Right lobe of liver (tissue), 6 donors: ENCODE results near the gene MECR. TPM values are rescaled to one million over a fixed set of nuclear protein-coding genes. Genes with fewer than 3 reads are reported as not detected.

Experiments
- ATAC-seq, 4 donors: fragments of 200-7000 bp; cut with Tn5 transposase; one replicate each; pipeline ENCODE4 v1.9.1; 2020; ENCODE audit warnings: mild to moderate bottlenecking in 4 of 4, moderate library complexity in 4 of 4
- DNase-seq, 3 donors: peaks; one replicate each; pipeline ENCODE4 v3.0.0-alpha.2; 2020
- H3K27ac ChIP-seq, 3 donors: fragments of 200-600 bp; one replicate each; pipeline ENCODE4 v1.8.0; 2022
- H3K27me3 ChIP-seq, 2 donors: fragments of 200-600 bp; one replicate each; pipeline ENCODE4 v1.8.0; 2022
- H3K36me3 ChIP-seq, 4 donors: fragments of 200-600 bp; sonication (generic) in 1 of 4; one replicate each; pipeline versions ENCODE4 v1.5.1 to v1.8.0; 2017 to 2022; ENCODE audit warnings: control low read depth in 1 of 4
- H3K4me1 ChIP-seq, 4 donors: fragments of 200-600 bp; sonication (generic) in 1 of 4; one replicate each; pipeline versions ENCODE4 v1.5.1 to v1.8.0; 2017 to 2022; ENCODE audit warnings: control low read depth in 1 of 4
- H3K4me3 ChIP-seq, 3 donors: fragments of 200-600 bp; one replicate each; pipeline ENCODE4 v1.8.0; 2022
- H3K9me3 ChIP-seq, 4 donors: fragments of 200-600 bp; sonication (generic) in 1 of 4; one replicate each; pipeline versions ENCODE4 v1.5.1 to v1.8.0; 2017 to 2022; ENCODE audit warnings: control low read depth in 1 of 4
- CTCF ChIP-seq, 4 donors: fragments of 200-600 bp in 3 of 4; fragments of 450-650 bp in 1 of 4; IDR thresholded peaks; one replicate each; pipeline versions ENCODE4 v1.5.1 to v1.8.0; 2016 to 2022; ENCODE audit warnings: antibody characterized with exemption in 4 of 4, mild to moderate bottlenecking in 2 of 4
- POLR2A ChIP-seq: fragments of 450-650 bp; IDR thresholded peaks from one replicate; pipeline ENCODE4 v1.6.1; 2017; ENCODE audit warnings: antibody characterized with exemption, mild to moderate bottlenecking
- WGBS: methylation state at CpG from one replicate; pipeline ENCODE4 v1.1.6; 2018; ENCODE audit warnings: low coverage, low lambda C conversion rate; ENCODE audit not compliant: insufficient coverage; ENCODE audit errors: missing lambda C conversion rate; 5-methylcytosine and 5-hydroxymethylcytosine counted together
- intact Hi-C, 2 donors: fragments of 100-400 bp; cut with DNase I; formaldehyde crosslinking; loops; one replicate each; pipeline versions ENCODE4 v1.11.2 to v1.14.1; 2022
- total RNA-seq, 6 experiments: library from RNA; depleted of rRNA in 2 of 6; stranded (reverse); fragments of >200 nt in 2 of 6; fragmentation: NEBNext Ultra II Directional in 3 of 6; extraction: Animal tissue kit (Norgen Biotek cat#: 25700) in 3 of 6; gene quantifications; one replicate each; pipeline versions ENCODE4 v1.1.0 to v1.2.4, GENCODE V29; 2016 to 2023
- donor health status: DM: no; HTN: yes; CAD: no.
- donor health status: DM: no; HTN: no; CAD: no.
- donor health status: DM: no; HTN: no; CAD: no.
- donor health status: DM: no; HTN: yes; CAD: no.
- donor health status: DM: no; HTN: yes; CAD: no.

The MECR gene
- total RNA-seq, 6 experiments from 2014 or later, result 13.1 to 22.1 (median 15.7) TPM

GRCh38 chr1:29211086-29212030 lies 19.4 kb downstream of the MECR start:
- ATAC-seq (no peak), DNase-seq (no peak)
- 95% methylated on average over 11 of the region's 12 CpGs for WGBS
- no peak for TF ChIP-seq CTCF (IDR thresholded peaks at IDR 0.05)
- TF ChIP-seq POLR2A, result no peak
- H3K36me3 ChIP-seq, result peaks cover 0 to 29% (median 6%) of the 10 kb centered on the region in 4 donors
- no peak overlapping the region for H3K27ac ChIP-seq
- intact Hi-C loops, result no loop called here
- H3K4me1 ChIP-seq, result no peaks in the 10 kb centered on the region
- no peaks in the 10 kb centered on the region for H3K9me3 ChIP-seq
- H3K4me3 ChIP-seq, result no peak overlapping the region
- no peaks in the 10 kb centered on the region for H3K27me3 ChIP-seq

DNA sequence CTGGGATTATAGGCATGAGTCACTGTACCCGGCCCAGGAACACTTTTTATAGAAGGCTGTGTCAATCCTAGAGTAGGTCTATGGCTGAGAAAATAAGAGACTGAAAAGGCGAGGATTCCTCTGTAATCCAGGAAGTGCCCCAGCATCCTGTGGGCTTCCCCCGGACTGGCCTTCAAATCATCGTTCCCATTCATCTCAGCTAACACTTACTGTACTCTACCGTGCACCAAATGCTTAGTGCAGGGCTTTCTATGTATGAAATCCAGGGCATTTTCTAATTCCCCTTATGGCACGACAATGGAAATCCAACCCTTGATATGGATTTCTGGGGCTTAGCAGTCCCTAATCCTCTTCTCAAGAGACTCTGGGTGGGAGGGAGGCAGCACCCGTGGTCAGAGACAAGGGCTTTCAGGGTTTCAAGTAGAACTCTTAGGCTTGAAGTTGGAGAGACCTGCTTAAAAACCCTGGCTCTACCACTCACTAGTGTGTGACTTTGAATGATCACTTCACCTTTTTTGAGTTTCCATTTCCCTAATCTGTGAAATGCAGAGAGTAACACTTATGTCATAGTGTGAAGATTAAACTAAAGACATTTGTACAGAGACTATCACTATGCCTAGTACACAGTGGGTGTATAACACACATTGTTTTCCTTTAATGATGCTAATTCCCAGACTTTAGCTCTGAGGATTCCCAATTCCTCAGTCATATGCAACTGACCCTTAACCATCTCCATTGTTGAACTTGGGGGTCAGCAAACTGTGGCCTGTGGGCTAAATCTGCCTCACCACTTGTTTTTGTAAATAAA lies 20.3 kb downstream of the MECR start:
- Histone ChIP-seq H3K4me1 (no peaks in the 10 kb centered on the region), H3K27ac (no peak overlapping the region), H3K4me3 (no peak overlapping the region), H3K27me3 (no peaks in the 10 kb centered on the region), H3K9me3 (no peaks in the 10 kb centered on the region), H3K36me3 (peaks cover 0 to 27% (median 5%) of the 10 kb centered on the region in 4 donors)
- DNase-seq, result no peak
- no peak for TF ChIP-seq POLR2A
- TF ChIP-seq CTCF (IDR thresholded peaks at IDR 0.05), result no peak
- ATAC-seq, result no peak
- 67% methylated on average over 6 of the region's 7 CpGs for WGBS
- intact Hi-C loops, result no loop called here

DNA sequence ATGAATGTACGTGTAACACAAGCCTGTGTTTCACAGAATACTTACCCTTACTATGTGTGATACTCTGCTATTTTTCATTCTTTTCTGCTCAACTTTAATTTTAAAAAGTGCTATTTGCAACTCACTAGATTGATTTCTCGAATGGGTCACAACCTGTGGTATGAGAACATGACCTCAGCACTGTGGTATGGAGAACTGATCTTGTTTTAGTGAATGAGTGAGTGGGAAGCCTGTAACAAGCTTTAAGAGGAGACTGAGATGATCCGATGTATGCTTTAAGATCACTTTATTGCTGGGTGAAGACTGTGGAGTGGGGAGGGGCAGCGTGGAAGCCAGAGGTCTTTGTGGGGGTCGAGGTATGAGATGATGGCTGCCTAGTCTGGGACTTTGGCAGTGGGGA lies 21.6 kb downstream of the MECR start:
- Histone ChIP-seq H3K4me1 (no peaks in the 10 kb centered on the region), H3K27ac (no peak overlapping the region), H3K4me3 (no peak overlapping the region), H3K36me3 (peaks cover 0 to 18% (median 4%) of the 10 kb centered on the region in 4 donors), H3K9me3 (no peaks in the 10 kb centered on the region), H3K27me3 (no peaks in the 10 kb centered on the region)
- no peak for TF ChIP-seq POLR2A
- no peak for TF ChIP-seq CTCF (IDR thresholded peaks at IDR 0.05)
- WGBS, result 69% methylated on average over 5 of the region's 5 CpGs
- intact Hi-C loops, result loop anchor here in 1 of 2 donors (10.0 kb wide), 1 partner anchor 324 kb away; no protein-coding TSS in a partner anchor
- no peak for ATAC-seq
- no peak for DNase-seq

- H3K4me1 ChIP-seq, result no peaks in the 10 kb centered on the region
- intact Hi-C loops, result loop anchor here in 1 of 2 donors (10.0 kb wide), 1 partner anchor 324 kb away; no protein-coding TSS in a partner anchor
- no peaks in the 10 kb centered on the region for H3K9me3 ChIP-seq
- H3K27ac ChIP-seq, result no peak overlapping the region
- no peaks in the 10 kb centered on the region for H3K27me3 ChIP-seq
- TF ChIP-seq POLR2A (no peak), CTCF (IDR thresholded peaks at IDR 0.05) (no peak)
- peaks cover 0 to 18% (median 4%) of the 10 kb centered on the region in 4 donors for H3K36me3 ChIP-seq
- no peak overlapping the region for H3K4me3 ChIP-seq
- ATAC-seq (no peak), DNase-seq (no peak)
- WGBS, result 64% methylated on average over 4 of the region's 4 CpGs
These were observed 22.3 kb downstream of the MECR start for GRCh38 chr1:29208442-29208841.
